RKO (cell line): ENCODE measurements around the gene NCBP2.
"Not testable (repeated sequence)": the region's sequence is repeated elsewhere in the genome, so short reads cannot be mapped to it uniquely, and the experiment has no call there.

Experiments
- DNase-seq: peaks from one replicate; pipeline ENCODE4 v3.0.0-alpha.2; 2016; ENCODE audit warnings: low spot score

NCBP2 gene

GRCh38 chr3:196968233-196969133 lies 26.2 kb upstream of the NCBP2 start, which contains the start of gene PIGZ:
PIGZ (minus strand) TSS chr3:196968833; CDS start chr3:196952031, 16,802 bp downstream.
- peak; percentile 42 for DNase-seq

GRCh38 chr3:196967412-196968232 lies 25.3 kb upstream of the NCBP2 start:
- no peak for DNase-seq

GRCh38 chr3:196966526-196967401 lies 24.4 kb upstream of the NCBP2 start:
- no peak for DNase-seq

DNA sequence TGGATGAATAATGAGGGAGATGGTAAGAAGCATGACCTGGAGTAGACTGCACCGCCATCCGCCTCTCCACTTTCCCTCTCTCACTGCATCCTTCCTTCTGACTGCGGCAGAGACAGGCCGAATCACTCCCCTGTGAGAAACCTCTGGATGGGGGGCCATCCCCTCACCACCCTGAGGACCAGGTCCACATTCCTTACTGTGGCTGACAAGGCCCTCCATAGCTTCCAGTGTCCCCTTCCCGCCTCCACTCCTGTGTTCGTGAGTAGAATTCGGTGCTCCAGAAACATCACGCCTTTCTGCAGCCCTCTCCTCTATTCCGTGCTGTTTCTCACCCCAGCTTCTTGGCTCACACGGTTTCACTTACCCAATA lies 23.5 kb upstream of the NCBP2 start:
- DNase-seq: no peak

- DNase-seq: no peak
Observed at GRCh38 chr3:196965112-196965803, 22.9 kb upstream of the NCBP2 start.

DNA sequence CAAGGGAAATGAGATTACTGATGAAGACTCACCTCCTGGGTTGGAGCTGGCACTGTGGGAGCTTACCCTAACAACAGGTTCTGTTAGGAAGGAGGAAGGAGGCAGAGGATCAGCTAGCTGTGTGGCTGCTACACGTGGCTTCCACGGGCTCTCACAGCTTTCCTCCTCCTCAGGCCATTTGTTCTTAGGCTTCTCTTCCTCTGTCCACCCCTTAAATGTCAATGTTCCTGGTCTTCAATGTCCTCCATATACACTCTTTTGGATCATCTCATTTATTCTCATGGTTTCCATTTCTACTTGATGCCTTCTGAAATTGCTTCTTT lies 21.3 kb upstream of the NCBP2 start:
- DNase-seq: no peak

DNA sequence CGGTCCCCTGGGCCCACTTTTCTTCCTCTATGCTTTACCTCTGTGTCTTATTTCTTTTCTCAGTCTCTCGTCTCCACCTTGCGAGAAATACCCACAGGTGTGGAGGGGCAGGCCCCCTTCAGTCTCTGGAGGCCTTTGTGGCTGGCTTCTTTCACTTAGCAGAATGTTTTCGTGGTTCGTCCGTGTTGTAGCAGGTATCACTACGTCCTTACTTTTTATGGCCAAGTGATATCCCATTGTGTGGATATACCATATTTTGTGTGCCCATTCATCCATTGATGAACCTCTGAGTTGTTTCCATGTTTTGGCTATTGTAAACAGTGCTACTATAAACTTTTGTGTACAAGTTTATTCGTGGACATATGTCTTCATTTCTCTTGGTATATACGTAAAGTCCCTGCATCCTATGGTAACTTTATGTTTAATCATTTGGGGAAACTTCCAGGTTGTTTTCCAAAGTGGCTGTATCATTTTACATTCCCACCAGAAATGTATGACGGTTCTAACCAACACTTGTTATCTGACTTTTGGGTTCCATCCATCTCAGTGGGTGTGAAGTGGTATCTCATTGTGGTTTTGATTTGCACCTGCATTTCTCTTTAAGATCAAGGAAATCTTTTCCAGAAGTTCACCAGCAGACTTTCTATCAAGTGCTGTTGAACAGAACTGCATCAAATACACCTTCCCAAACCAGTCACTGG lies 20.8 kb upstream of the NCBP2 start:
- DNase-seq: no peak

- no peak for DNase-seq
Observed at GRCh38 chr3:196962108-196962929, 20.0 kb upstream of the NCBP2 start.

GRCh38 chr3:196954832-196955231 lies 12.5 kb upstream of the NCBP2 start:
- no peak for DNase-seq

- DNase-seq: no peak
Observed at GRCh38 chr3:196951371-196951770, 9.0 kb upstream of the NCBP2 start.

DNA sequence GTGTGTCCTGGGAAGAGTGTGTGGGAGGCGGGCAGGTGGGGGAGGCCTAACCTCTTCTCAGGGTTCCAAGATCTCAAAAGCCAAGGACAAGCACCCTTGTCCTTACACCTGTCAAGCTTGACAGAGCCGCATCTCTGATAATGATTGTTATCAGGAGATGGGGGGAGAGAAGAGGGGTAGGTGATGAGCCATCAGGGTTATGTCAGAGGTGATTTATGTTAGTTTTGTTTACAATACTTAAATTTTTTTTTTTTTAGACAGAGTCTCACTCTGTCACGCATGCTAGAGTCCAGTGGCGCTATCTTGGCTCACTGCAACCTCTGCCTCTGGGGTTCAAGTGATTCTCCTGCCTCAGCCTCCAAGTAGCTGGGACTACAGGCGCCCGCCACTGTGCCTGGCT lies 7.4 kb upstream of the NCBP2 start:
- no peak for DNase-seq

DNA sequence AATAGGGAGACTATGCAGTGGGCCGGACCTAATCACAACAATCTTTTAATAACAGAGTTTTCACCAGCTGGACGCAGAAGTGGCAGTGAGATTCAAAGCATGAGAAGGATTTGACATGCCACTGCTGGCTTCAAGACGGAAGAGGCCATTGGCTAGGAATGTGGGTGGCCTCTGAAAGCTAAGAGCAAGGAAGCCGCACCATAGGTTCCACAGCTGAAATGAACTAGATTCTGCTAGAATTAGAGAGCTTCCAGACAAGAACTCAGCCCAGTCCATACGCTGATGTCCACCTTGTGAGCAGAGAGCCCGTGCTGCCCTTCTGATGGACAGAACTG lies 6.9 kb upstream of the NCBP2 start:
- DNase-seq: no peak

DNA sequence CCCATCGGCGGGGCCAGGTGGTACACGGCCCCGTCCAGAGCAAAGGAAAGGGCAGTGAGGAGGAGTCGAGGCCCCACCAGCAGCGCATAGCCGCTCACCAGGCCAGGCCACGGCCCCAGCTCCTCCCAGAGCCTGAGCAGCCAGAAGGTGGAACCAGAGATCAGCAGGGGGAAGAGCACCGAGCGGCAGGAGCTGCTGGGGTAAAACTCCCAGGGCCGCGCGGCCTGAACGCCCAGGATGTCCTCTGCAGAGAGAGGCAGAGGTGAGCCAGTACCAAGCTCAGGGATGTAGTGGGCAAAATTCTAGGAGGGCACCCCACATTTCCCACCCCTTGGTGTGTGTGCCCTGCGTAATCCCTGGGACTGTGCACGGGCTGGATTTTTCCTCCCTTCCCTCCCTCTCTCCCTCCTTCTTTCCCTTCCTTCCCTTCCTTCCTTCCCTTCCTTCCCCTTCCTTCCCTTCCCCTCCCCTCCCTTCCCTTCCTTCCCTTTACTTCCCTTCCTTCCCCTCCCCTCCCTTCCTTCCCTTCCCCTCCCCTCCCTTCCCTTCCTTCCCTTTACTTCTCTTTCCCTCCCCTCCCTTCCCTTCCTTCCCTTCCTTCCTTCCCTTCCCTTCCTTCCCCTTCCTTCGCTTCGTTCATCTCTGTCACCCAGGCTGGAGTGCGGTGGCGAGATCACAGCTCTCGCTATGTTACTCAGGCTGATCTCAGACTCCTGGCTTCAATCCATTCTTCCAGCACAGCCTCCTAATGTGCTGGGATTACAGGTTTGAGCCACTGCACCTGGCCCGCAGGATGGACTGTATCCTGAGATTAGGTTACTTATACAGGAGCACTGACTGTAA lies 6.3 kb upstream of the NCBP2 start:
- no peak for DNase-seq

- DNase-seq: no peak
Observed at GRCh38 chr3:196947860-196948441, 5.6 kb upstream of the NCBP2 start.

DNA sequence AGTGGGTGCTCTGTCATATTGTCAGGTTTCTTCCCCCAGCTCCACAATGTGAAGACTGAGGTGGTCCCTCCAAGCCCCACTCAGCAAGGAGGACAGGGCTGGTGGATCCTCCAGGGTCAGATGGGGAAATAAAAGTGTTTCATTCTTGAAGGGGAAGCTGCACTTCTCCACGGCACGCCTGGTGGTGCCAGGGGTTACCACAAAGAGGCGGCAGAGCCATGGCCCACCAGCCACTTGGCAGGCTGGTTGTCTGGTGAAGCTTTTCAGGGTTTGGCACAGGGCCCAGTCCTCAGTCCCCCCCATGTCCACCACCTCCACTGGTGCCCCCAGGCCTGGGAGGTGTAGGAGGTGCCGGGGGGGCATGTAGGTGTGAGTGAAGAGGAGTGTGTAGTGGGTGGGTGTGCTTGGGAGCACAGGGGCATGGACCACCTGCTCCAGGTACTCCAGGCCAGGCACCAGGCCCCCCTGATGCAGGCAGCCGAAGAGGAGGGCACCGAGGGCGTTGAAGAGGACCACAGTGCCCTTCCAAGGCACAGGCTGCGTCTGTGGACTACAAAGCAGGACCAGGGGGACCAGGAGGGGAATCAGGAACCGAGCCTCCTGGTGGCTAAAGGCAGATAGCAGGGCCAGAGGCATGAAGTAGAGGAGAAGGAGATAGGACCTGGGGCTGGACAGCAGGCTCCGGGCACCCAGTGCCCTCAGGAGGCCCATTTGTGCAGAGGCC lies 5.0 kb upstream of the NCBP2 start:
- DNase-seq: no peak

GRCh38 chr3:196944037-196944790 lies 1.9 kb upstream of the NCBP2 start:
- not testable (repeated sequence) for DNase-seq

- DNase-seq: peak; percentile 62
Observed at GRCh38 chr3:196942915-196943277, 568 bp upstream of the NCBP2 start.
